DMS114 treated with DMSO at 0.1 percent for 48 hours (cell line): ENCODE results near the gene EPHB1.

Source experiments
- DNase-seq: peaks from one replicate; lab custom pipeline; 2025; ENCODE audit not compliant: unreplicated experiment; lab: John Stamatoyannopoulos, UW

The EPHB1 gene

DNA sequence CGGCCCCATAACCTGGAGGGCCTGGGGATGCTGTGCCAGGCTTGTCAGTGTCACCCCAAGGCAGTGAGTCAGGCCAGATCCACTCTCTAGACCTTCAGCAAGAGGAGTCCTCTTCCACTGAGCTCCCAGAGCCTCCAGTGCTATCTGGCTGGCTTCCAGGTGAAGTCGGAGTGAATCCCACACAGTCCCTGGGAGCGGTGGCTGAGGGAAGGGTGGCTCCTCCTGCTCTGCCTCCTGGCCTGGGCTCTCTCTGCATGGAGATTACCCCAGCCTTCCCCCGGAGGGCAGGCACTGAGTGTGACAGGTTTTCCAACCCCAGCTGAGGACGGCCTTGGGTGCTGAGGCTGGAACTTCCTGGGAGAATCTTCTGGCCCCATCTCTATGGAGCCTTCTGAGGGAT lies 82.7 kb downstream of the EPHB1 start:
- DNase-seq: no peak

GRCh38 chr3:134879990-134880389 lies 84.9 kb downstream of the EPHB1 start:
- DNase-seq: no peak

DNA sequence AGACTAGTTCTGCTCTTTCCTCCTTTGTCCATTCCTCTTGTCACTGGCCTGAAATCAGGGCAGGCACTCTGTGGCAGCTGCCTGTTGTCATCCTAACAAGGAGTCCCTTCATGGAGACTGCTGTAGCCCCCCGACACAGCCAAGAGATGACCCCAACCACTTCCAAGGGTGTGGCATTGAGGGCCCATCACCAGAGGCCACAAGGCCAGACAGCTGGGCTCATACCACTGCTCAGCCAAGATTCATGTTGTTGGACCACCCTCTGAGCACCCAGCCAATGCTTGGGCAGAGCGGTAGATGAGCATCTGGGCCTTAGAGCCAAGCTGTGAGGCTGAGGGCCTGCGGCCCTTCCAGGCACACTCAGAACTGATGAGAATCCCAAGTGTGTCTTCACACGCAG lies 85.4 kb downstream of the EPHB1 start:
- no peak for DNase-seq

DNA sequence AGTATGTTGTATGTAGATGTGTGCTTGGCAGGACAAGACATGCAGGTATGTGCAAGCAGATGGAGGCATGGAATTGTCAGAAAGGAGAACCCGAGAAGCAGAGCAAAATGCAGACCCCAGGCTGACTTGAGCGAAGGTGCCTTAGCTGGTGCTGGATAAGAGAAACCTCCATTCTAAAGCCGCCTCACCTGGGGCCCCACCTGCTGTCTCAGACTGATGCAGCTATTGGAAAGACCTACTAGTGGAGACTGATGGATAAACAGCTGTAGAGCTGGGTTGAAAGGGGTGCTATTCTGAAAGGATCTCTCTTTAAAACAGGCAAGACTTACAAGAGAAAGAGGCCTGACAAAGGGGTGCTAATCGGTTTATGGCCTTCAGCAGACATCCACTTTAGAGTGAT lies 86.2 kb downstream of the EPHB1 start:
- DNase-seq: no peak

DNA sequence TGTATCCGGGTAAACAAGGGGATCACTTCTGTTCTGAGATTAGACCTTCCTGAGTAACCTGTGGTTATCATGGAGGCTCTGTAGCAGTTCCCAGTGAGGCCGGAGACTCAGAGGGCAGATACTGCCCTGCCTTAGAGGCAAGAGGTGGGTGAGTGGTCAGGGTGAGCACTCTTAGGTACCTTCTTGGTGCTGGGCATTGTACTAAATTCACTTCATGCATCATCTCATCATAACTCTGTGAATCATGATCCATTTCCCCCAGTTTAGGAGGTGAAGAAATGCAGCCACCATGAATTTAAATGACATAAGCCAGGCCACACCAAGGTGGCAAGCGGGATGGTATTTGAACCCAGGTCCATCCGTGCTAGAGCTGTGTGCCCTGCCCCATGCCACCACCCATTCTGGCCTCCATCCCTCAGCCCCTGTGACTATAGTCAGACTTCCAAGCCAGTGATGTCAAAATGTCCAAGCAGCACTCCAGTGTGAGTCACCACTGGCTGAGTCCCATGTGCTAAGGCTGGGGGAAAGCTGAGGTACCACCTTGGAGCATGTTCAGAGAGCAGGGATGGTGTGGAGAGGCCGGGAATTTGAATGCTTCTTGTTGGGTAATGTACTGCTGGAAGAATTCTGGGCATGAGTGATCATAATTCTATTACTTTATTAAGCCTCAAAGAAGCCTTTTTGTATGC lies 88.8 kb downstream of the EPHB1 start:
- DNase-seq: no peak

GRCh38 chr3:134885877-134886621 lies 91.0 kb downstream of the EPHB1 start:
- no peak for DNase-seq

- no peak for DNase-seq
Observed at GRCh38 chr3:134886991-134887390, 91.9 kb downstream of the EPHB1 start.

GRCh38 chr3:134887536-134887935 lies 92.5 kb downstream of the EPHB1 start:
- no peak for DNase-seq

- no peak for DNase-seq
Observed at GRCh38 chr3:134892326-134892725, 97.3 kb downstream of the EPHB1 start.

- DNase-seq: no peak
Observed at GRCh38 chr3:134892761-134893160, 97.7 kb downstream of the EPHB1 start.

DNA sequence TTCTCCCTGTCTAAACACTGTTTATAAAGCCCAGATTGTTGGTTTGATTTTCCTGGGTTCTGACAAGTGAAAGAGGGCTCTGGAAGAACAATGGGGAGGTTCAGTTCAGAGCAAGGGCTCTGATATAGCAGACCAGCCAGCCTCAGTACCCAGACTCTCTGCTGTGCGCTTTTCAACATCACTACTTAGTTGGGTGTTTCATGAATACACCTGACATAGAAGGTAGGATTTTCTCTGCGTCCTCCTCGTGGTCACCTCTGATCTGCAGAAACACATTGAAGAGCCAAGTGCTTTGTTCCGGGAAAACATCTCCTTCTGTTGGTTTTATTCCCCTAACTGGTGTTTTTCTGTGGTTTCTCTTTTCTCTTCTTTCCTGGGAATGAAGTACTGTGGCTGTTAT lies 99.5 kb downstream of the EPHB1 start:
- no peak for DNase-seq

- no peak for DNase-seq
Observed at GRCh38 chr3:134895181-134895580, 100.1 kb downstream of the EPHB1 start.

DNA sequence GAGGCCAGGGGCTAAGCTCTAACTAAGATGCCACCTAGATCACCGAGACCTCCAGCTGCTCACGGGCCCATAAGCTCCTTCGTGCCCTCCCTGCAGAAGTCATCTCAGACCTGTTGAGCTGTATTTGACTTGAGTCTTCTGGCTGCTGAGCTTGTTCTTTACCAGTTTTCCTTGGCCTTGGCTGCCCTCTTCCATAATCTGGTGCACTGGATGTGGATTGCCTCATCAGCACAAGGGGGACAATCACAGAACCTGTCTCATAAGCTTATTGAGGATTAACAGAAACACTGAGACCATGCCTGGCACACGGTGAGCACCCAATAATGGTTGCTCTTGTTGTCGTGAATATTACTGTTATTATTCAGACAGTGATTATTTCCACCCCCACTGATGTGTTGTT lies 101.1 kb downstream of the EPHB1 start:
- DNase-seq: no peak

DNA sequence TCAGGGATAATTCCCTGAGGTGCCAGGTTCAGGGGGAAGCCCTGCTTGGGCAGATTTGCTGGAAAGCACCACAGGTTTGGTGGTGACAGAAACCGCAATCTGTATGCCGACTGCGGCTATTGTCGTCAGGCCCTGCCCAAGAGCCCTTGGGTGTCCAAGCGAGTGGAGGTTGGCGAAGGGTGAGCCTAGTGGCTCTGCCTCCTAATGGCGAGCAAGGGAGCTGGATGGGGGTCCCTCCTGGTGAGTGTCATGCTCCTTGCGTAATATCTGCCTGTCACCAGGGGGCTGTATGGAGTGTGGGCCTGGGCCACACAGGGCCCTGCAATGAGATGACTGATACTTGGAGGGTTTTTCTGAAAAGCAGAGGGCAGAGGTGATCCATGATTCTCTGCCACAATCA lies 101.6 kb downstream of the EPHB1 start:
- DNase-seq: no peak

DNA sequence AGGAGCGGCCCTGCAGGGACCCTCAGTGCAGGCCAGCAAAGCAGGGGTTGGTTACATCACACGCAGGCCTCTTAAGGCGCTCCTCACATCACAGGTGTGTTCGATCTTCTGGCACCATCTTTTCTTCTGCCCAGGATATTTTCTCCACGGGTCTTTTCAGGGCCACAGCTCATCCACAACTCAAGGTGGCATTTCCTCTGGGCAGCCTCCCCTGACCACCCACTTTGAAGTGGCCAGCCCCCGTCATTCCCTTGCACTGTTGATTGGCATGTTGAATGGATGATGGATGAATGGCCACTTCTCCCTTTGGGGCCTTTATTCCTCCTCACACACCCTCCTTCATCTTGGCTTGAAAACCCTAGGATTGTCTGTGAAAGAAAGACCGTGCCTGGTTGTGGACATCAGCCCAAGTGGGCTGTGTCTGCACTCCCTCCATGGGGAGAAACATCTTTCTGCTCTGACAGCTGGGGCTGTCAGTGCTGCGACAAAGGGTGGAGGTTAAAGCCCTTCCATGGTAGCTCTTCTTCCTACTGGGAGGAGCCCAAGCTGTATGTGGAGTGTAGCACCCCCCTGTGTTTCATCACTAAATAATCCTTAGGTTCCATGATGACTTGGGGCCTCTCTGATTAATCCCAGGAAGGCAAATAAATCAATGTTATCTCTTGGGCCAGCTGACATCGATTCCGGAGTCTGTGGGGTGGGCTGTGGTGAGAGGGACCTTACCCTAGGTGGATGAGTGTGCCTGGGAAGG lies 102.5 kb downstream of the EPHB1 start:
- DNase-seq: no peak

- DNase-seq: no peak
Observed at GRCh38 chr3:134898181-134898754, 103.2 kb downstream of the EPHB1 start.

DNA sequence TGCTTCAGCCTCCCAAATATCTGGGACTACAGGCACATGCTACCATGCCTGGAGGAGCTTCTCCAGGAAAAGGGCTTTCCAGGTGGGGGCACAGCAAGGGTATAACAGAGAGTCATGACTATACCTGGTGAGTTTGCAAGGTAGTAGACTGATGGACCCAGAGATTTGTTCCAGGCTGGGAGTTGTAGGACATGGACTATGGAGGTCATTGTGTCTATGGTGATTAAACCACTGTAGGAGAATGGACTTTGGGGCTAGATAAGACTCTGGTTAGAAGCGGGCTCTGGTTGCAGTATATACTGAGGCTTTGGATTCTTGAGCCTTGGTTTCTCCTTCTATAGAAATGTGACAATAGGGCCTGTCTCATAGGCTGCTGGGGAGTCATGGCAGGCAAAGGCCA lies 104.7 kb downstream of the EPHB1 start:
- no peak for DNase-seq

DNA sequence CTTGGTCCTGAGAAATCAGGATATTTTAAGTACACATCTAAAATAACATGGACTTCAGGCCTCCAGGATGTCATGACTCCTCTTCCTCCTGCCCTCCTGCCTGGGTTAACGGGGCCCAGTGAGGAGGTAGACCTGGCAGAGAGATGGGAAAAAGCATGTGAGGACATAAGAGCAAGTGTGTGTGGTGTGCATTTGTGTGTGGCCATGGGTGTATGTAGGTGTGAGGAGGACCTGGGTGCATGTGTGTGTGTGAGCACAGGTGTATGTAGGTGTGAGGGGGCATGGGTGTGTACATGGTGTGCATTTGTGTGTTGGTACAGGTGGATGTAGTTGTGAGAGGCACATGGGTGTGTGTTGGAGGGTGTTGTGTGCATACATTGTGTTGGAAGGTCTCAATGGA lies 105.4 kb downstream of the EPHB1 start:
- no peak for DNase-seq

DNA sequence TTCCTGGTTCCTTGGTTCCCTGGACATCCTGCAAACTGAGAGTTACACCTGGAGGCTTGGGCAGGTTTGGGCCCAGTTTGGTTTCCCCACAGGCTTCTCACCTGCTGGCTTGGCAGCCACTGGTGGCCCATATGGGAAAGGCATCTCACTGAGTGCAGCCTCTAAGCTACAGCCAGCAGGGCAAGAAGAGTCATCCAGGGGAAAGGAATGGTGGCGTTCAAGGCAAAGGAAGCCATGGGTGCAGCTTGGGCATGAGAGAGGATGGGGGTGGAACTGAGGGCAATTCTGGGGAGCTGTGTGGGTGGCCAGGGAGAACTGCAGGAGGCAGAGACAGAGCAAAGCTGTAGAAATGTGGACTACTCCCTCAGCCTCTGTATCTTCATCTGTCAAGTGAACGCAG lies 106.4 kb downstream of the EPHB1 start:
- DNase-seq: no peak

DNA sequence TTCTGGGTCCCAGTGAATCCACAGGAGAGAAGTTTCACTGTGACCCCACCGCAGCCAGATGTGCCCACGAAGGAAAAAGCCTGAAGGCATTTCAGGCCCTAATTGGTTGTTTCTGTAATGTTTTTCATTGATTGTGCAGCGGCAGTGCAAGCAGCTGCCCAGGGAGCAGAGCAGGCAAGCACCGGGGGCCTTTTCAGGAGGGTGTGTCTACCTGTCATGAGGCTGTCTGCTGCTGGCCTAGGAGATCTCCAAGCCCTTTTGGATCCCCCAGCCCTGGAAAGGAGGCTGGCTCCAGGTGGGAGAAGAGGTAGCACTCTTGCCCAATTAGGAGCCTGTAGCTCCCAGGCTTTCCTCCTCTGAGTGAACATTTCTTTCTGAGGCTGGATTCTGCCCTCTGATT lies 108.8 kb downstream of the EPHB1 start:
- DNase-seq: no peak

DNA sequence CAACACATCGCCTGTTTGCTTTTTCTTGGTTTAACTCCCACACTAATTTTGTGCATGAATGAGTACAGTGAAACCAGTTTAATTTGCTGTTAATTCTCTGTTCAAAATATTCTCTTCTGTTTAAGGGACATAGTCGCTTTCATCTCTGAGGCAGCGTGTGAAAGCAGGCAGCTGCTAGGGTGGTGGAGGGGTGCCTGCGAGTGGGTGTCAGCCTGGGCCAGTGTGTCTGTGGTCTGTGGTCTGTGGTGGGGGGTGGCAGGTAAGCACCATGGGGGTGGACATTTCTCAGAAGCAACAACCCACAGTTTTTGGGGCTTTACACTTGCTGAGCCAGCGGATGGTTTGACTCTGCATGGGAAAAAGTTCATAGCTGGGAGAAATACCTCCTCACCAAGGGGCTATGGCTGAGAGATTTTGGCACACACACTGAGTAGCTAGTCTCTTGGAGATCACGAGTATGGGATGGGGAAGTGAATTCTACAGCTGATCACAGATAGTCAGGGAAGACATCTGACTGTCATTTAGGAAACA lies 109.2 kb downstream of the EPHB1 start:
- DNase-seq: no peak
